ENCODE results near the gene MFF.

MFF gene

DNA sequence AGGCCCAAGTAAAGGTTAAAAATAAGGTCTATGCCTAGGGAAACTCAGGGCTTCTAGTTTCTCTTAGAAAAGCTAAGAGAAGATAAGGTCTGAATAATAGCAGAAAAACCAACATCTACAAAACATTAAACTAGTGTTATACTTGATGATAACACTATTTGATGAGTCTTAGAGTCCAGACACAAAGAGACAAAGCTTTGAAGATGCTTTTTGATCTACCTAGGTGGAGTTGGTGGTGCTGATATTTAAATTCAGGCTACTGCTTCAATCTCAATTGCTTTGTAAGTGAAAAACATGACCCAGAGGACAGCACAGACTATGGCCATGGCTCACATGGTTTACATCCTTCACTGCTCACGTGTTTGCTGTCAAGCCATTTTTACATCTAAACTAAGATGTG, 11.7 kb upstream of the MFF start:
- TF ChIP-seq, protein P1, sequence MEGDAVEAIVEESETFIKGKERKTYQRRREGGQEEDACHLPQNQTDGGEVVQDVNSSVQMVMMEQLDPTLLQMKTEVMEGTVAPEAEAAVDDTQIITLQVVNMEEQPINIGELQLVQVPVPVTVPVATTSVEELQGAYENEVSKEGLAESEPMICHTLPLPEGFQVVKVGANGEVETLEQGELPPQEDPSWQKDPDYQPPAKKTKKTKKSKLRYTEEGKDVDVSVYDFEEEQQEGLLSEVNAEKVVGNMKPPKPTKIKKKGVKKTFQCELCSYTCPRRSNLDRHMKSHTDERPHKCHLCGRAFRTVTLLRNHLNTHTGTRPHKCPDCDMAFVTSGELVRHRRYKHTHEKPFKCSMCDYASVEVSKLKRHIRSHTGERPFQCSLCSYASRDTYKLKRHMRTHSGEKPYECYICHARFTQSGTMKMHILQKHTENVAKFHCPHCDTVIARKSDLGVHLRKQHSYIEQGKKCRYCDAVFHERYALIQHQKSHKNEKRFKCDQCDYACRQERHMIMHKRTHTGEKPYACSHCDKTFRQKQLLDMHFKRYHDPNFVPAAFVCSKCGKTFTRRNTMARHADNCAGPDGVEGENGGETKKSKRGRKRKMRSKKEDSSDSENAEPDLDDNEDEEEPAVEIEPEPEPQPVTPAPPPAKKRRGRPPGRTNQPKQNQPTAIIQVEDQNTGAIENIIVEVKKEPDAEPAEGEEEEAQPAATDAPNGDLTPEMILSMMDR (IDR thresholded peaks at IDR 0.05; ENCODE audit: insufficient read depth, missing control alignments): no peak
- FAIRE-seq (no peak), DNase-seq (ENCODE audit: insufficient read length, low spot score) (no peak)

GRCh38 chr2:227317834-227318233, 7.2 kb upstream of the MFF start:
- TF ChIP-seq, protein P1 (IDR thresholded peaks at IDR 0.05; ENCODE audit: insufficient read depth, missing control alignments): no peak
- DNase-seq (ENCODE audit: insufficient read length, low spot score) (no peak), FAIRE-seq (no peak)

DNA sequence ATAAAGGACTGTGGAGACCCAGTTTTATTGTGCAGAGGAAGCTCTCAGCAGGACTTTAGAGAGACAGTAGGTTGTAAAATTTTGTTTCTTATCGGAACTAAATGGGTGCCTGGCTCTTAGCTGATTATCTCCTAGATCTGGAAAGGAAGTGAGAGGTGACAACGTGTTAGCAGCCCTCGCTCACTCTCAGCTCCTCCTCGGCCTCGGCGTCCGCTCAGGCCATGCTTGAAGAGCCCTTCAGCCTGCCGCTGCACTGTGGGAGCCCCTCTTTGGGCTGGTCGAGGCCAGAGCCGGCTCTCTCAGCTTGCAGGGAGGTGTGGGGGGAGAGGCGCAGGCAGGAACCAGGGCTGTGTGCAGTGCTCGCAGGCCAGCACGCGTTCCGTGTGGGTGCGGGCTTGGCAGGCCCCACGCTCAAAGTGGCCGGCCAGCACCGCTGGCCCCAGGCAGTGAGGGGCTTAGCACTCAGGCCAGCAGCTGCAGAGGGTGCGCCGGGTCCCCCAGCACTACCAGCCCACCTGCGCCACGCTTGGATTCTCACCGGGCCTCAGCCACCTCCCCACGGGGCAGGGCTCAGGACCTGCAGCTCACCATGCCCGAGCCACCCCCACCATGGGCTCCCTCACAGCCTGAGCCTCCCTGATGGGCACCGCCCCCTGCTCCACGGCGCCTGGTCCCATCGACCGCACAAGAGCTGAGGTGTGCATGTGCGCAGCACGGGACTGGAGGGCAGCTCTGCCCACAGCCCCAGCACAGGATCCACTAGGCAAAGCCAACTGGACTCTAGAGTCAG, 4.6 kb upstream of the MFF start:
- TF ChIP-seq, protein P1 (IDR thresholded peaks at IDR 0.05; ENCODE audit: insufficient read depth, missing control alignments): no peak
- DNase-seq (ENCODE audit: insufficient read length, low spot score): no peak
- FAIRE-seq: no peak

GRCh38 chr2:227322530-227323205, 2.4 kb upstream of the MFF start:
- FAIRE-seq: no peak
- no peak for DNase-seq (ENCODE audit: insufficient read length, low spot score)
- TF ChIP-seq, protein P1 (IDR thresholded peaks at IDR 0.05; ENCODE audit: insufficient read depth, missing control alignments): no peak

- TF ChIP-seq, protein P1 (IDR thresholded peaks at IDR 0.05; ENCODE audit: insufficient read depth, missing control alignments): no peak
- no peak for DNase-seq (ENCODE audit: insufficient read length, low spot score)
- no peak for FAIRE-seq
These were observed 1.2 kb upstream of the MFF start for GRCh38 chr2:227323818-227324217.

- DNase-seq (ENCODE audit: insufficient read length, low spot score) (no peak), FAIRE-seq (no peak)
- TF ChIP-seq, protein P1 (IDR thresholded peaks at IDR 0.05; ENCODE audit: insufficient read depth, missing control alignments): no peak
These were observed 433 bp upstream of the MFF start for GRCh38 chr2:227324642-227324994.

GRCh38 chr2:227325839-227326195, 766 bp downstream of the MFF start:
- TF ChIP-seq, protein P1 (IDR thresholded peaks at IDR 0.05; ENCODE audit: insufficient read depth, missing control alignments): no peak
- no peak for FAIRE-seq
- DNase-seq (ENCODE audit: insufficient read length, low spot score): no peak

All from D721Med (cell line).